H9 (cell line): ENCODE results near the gene CCDC178. TPM values are rescaled to one million over a fixed set of nuclear protein-coding genes. Genes with fewer than 3 reads are reported as not detected.

ENCODE experiments used
- DNase-seq: peaks from one replicate; pipeline ENCODE4 v3.0.0-alpha.2; 2017
- H2AFZ ChIP-seq: one replicate; pipeline ENCODE4 v1.6.1; 2013; ENCODE audit warnings: mild to moderate bottlenecking, low read length, control low read depth, moderate library complexity
- H2AK5ac ChIP-seq: 2 replicates; pipeline ENCODE4 v1.6.1; 2013; ENCODE audit warnings: low read length, control low read depth, mixed read lengths; ENCODE audit not compliant: insufficient read length
- H2BK120ac ChIP-seq: one replicate; pipeline ENCODE4 v1.6.1; 2013; ENCODE audit warnings: low read depth, mild to moderate bottlenecking, low read length, control low read depth, inconsistent platforms; ENCODE audit not compliant: poor library complexity, severe bottlenecking
- H2BK12ac ChIP-seq: 2 replicates; pipeline ENCODE4 v1.6.1; 2013; ENCODE audit warnings: low read length, control low read depth, mixed read lengths, low read depth; ENCODE audit not compliant: insufficient read length
- H2BK15ac ChIP-seq: 2 replicates; pipeline ENCODE4 v1.6.1; 2013; ENCODE audit warnings: low read depth, low read length, control low read depth
- H2BK20ac ChIP-seq: one replicate; pipeline ENCODE4 v1.6.1; 2013; ENCODE audit warnings: low read depth, mild to moderate bottlenecking, low read length, control low read depth, inconsistent platforms; ENCODE audit not compliant: poor library complexity, severe bottlenecking
- H2BK5ac ChIP-seq: 2 replicates; pipeline ENCODE4 v1.6.1; 2013; ENCODE audit warnings: low read length, control low read depth, mixed read lengths; ENCODE audit not compliant: insufficient read length
- H3K14ac ChIP-seq: 2 replicates; pipeline ENCODE4 v1.6.1; 2013; ENCODE audit warnings: low read length, control low read depth; ENCODE audit not compliant: insufficient read depth
- H3K18ac ChIP-seq: 2 replicates; pipeline ENCODE4 v1.6.1; 2013; ENCODE audit warnings: low read depth, mild to moderate bottlenecking, mixed read lengths, low read length, control low read depth; ENCODE audit not compliant: insufficient read length
- H3K23ac ChIP-seq: 2 replicates; pipeline ENCODE4 v1.6.1; 2013; ENCODE audit warnings: low read length, control low read depth, mixed read lengths, low read depth; ENCODE audit not compliant: insufficient read length
- H3K23me2 ChIP-seq: 2 replicates; pipeline ENCODE4 v1.6.1; 2013; ENCODE audit warnings: low read depth, mild to moderate bottlenecking, mixed read lengths, low read length, control low read depth; ENCODE audit not compliant: insufficient read length, poor library complexity, severe bottlenecking
- H3K27ac ChIP-seq: 2 replicates; pipeline ENCODE4 v1.5.1; 2013; ENCODE audit warnings: low read length, control low read depth, mixed read lengths, low read depth; ENCODE audit not compliant: insufficient read length
- H3K27me3 ChIP-seq: 2 replicates; pipeline ENCODE4 v1.6.1; 2013; ENCODE audit warnings: low read length, control low read depth, inconsistent platforms; ENCODE audit not compliant: insufficient read depth
- H3K4ac ChIP-seq: 2 replicates; pipeline ENCODE4 v1.6.1; 2013; ENCODE audit warnings: low read depth, mild to moderate bottlenecking, control low read depth, inconsistent platforms, low read length, moderate library complexity
- H3K4me1 ChIP-seq: 2 replicates; pipeline ENCODE4 v1.6.1; 2013; ENCODE audit warnings: low read length, control low read depth, inconsistent platforms; ENCODE audit not compliant: insufficient read depth
- H3K4me2 ChIP-seq: 2 replicates; pipeline ENCODE4 v1.6.1; 2013; ENCODE audit warnings: low read length, control low read depth, mixed read lengths; ENCODE audit not compliant: insufficient read length, insufficient read depth
- H3K56ac ChIP-seq: 2 replicates; pipeline ENCODE4 v1.6.1; 2013; ENCODE audit warnings: low read depth, mild to moderate bottlenecking, mixed read lengths, low read length, control low read depth; ENCODE audit not compliant: insufficient read length
- H3K79me1 ChIP-seq: 2 replicates; pipeline ENCODE4 v1.6.1; 2013; ENCODE audit warnings: low read depth, mild to moderate bottlenecking, moderate library complexity, low read length, control low read depth, inconsistent platforms; ENCODE audit not compliant: insufficient read depth, poor library complexity, severe bottlenecking
- H3K79me2 ChIP-seq: 2 replicates; pipeline ENCODE4 v1.6.1; 2013; ENCODE audit warnings: low read length, control low read depth, inconsistent platforms; ENCODE audit not compliant: insufficient read depth
- H3K9ac ChIP-seq: 2 replicates; pipeline ENCODE4 v1.6.1; 2013; ENCODE audit warnings: low read length, control low read depth, mixed read lengths; ENCODE audit not compliant: insufficient read length; ENCODE audit errors: extremely low read depth
- H3K9me3 ChIP-seq: one replicate; pipeline ENCODE4 v1.6.1; 2013; ENCODE audit warnings: low read depth, low read length, inconsistent platforms; ENCODE audit not compliant: control insufficient read depth
- H3T11ph ChIP-seq: one replicate; pipeline ENCODE4 v1.6.1; 2013; ENCODE audit warnings: mild to moderate bottlenecking, low read length, control low read depth, inconsistent platforms
- H4K20me1 ChIP-seq: one replicate; pipeline ENCODE4 v1.6.1; 2013; ENCODE audit not compliant: control insufficient read depth, insufficient read length, insufficient read depth
- H4K5ac ChIP-seq: 2 replicates; pipeline ENCODE4 v1.6.1; 2013; ENCODE audit warnings: low read depth, mild to moderate bottlenecking, mixed read lengths, low read length, control low read depth; ENCODE audit not compliant: insufficient read length
- H4K8ac ChIP-seq: replicated peaks from 2 replicates; pipeline ENCODE4 v1.6.1; 2013; ENCODE audit warnings: low read length, control low read depth, mixed read lengths, low read depth; ENCODE audit not compliant: insufficient read length
- H4K91ac ChIP-seq: 2 replicates; pipeline ENCODE4 v1.6.1; 2013; ENCODE audit warnings: low read depth, mild to moderate bottlenecking, moderate library complexity, mixed read lengths, low read length, control low read depth; ENCODE audit not compliant: insufficient read length
- H3K27ac Mint-ChIP-seq, 3 experiments: 2 replicates in 2 of 3; 3 replicates in 1 of 3; pipeline ENCODE4 v1.8.0; 2020 to 2021; ENCODE audit warnings: mixed read lengths in 3 of 3, mild to moderate bottlenecking in 1 of 3, moderate library complexity in 1 of 3
- H3K27me3 Mint-ChIP-seq: 2 replicates; pipeline ENCODE4 v1.8.0; 2021; ENCODE audit warnings: low read depth, mild to moderate bottlenecking, moderate library complexity, mixed read lengths
- H3K36me3 Mint-ChIP-seq, 3 experiments: 2 replicates in 2 of 3; 3 replicates in 1 of 3; pipeline ENCODE4 v1.8.0; 2020 to 2021; ENCODE audit warnings: low read depth in 3 of 3, mixed read lengths in 3 of 3; ENCODE audit not compliant: insufficient read depth in 1 of 3
- H3K4me1 Mint-ChIP-seq, 2 experiments: 2 replicates each; pipeline ENCODE4 v1.8.0; 2020; ENCODE audit warnings: mixed read lengths in 2 of 2
- H3K4me3 Mint-ChIP-seq, 2 experiments: 2 replicates in 1 of 2; 3 replicates in 1 of 2; pipeline ENCODE4 v1.8.0; 2020 to 2021; ENCODE audit warnings: mild to moderate bottlenecking in 2 of 2, mixed read lengths in 2 of 2, moderate library complexity in 1 of 2
- H3K9me3 Mint-ChIP-seq, 2 experiments: 2 replicates in 1 of 2; 3 replicates in 1 of 2; pipeline ENCODE4 v1.8.0; 2020; ENCODE audit warnings: mild to moderate bottlenecking in 2 of 2, mixed read lengths in 2 of 2, moderate library complexity in 1 of 2
- WGBS: extraction: QIAGEN DNeasy Blood & Tissue Kit; methylation state at CpG from one replicate; pipeline ENCODE4 v1.1.7; 2013; ENCODE audit warnings: missing lambda C conversion rate, low lambda C conversion rate, mixed read lengths; ENCODE audit not compliant: insufficient read length; ENCODE audit errors: extremely low coverage; 5-methylcytosine and 5-hydroxymethylcytosine counted together
- total RNA-seq: library from RNA; stranded (reverse); gene quantifications from 2 replicates; pipeline ENCODE4 v1.2.1, GENCODE V29; 2021
- TF ChIP-seq, protein P1 (sequence below): fragments of 200-600 bp; sonication (generic); conservative IDR thresholded peaks from 3 replicates; pipeline ENCODE4 v1.8.0; 2021; ENCODE audit warnings: antibody characterized with exemption, mild to moderate bottlenecking

The CCDC178 gene
- total RNA-seq, 1 experiment from 2014 or later: not detected

DNA sequence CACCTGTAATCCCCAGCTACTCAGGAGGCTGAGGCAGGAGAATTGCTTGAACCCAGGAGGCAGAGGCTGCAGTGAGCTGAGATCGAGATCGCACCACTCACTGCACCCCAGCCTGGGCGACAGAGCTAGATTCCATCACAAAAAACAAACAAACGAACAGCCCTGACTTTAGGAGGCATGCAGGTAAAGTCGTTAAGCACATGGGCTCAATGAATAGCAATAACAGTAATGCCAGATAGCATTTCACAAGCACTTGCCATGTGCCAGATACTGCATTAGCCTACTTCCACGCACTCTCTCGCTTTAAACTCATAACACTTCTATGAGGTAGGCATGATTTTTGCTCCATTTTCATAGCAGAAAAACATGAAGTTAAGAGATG is 532.1 kb downstream of the CCDC178 start:
- no peak overlapping the region for H2AFZ ChIP-seq
- H3K27me3 Mint-ChIP-seq: no peaks in the 10 kb centered on the region
- H3K36me3 Mint-ChIP-seq: no peaks in the 10 kb centered on the region; a peak in 1 of 7 replicates

More for the DNA sequence above, 532.1 kb downstream of the CCDC178 start:
- Histone ChIP-seq H2BK12ac (no peak overlapping the region), H4K8ac (no peak overlapping the region), H2BK120ac (no peak overlapping the region), H2BK15ac (no peak overlapping the region), H3K14ac (no peak overlapping the region), H3K4me2 (no peak overlapping the region), H3K23ac (no peak overlapping the region), H3K4me1 (no peaks in the 10 kb centered on the region), H3K79me2 (no peaks in the 10 kb centered on the region), H3K9me3 (no peaks in the 10 kb centered on the region), H4K91ac (no peak overlapping the region), H2BK5ac (no peak overlapping the region), H3K4ac (no peak overlapping the region), H4K20me1 (no peaks in the 10 kb centered on the region), H3K27me3 (no peaks in the 10 kb centered on the region), H3K27ac (no peak overlapping the region), H3K9ac (no peak overlapping the region), H3K79me1 (no peaks in the 10 kb centered on the region), H3T11ph (no peak overlapping the region), H3K18ac (no peak overlapping the region), H2BK20ac (no peak overlapping the region), H3K56ac (no peak overlapping the region), H4K5ac (no peak overlapping the region), H2AK5ac (no peak overlapping the region), H3K23me2 (no peaks in the 10 kb centered on the region)
- no peak for DNase-seq
- no peak overlapping the region for H3K27ac Mint-ChIP-seq
- no CpG with 5 or more reads among the region's 7 CpGs for WGBS
- no peaks in the 10 kb centered on the region; a peak in 1 of 5 replicates for H3K9me3 Mint-ChIP-seq
- no peak overlapping the region for H3K4me3 Mint-ChIP-seq
- peaks cover 0 to 5% of the 10 kb centered on the region in 2 experiments; a peak in 3 of 4 replicates for H3K4me1 Mint-ChIP-seq
- TF ChIP-seq, protein P1, sequence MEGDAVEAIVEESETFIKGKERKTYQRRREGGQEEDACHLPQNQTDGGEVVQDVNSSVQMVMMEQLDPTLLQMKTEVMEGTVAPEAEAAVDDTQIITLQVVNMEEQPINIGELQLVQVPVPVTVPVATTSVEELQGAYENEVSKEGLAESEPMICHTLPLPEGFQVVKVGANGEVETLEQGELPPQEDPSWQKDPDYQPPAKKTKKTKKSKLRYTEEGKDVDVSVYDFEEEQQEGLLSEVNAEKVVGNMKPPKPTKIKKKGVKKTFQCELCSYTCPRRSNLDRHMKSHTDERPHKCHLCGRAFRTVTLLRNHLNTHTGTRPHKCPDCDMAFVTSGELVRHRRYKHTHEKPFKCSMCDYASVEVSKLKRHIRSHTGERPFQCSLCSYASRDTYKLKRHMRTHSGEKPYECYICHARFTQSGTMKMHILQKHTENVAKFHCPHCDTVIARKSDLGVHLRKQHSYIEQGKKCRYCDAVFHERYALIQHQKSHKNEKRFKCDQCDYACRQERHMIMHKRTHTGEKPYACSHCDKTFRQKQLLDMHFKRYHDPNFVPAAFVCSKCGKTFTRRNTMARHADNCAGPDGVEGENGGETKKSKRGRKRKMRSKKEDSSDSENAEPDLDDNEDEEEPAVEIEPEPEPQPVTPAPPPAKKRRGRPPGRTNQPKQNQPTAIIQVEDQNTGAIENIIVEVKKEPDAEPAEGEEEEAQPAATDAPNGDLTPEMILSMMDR: no peak
